HepG2 (cell line): Measurements from ENCODE around the gene APBB2. TPM values are rescaled to one million over a fixed set of nuclear protein-coding genes. Genes with fewer than 3 reads are reported as not detected.

Experiments
- ATAC-seq: fragments of 200-7000 bp; cut with Tn5 transposase; 3 replicates; pipeline ENCODE4 v1.9.1; 2020; ENCODE audit warnings: mild to moderate bottlenecking, moderate library complexity
- BruUV-seq: library from RNA; stranded (reverse); fragments of 400-500 nt; replicated peaks from 2 replicates; lab custom pipeline; 2021; lab: Mats Ljungman, UMichigan
- CTCF ChIA-PET: fragments of 300-600 bp; formaldehyde crosslinking; extraction: SDS; loops from one replicate; lab custom pipeline; 2021; ENCODE audit warnings: low total read pairs, inconsistent platforms, low intra/inter-chr PET ratio; lab: Yijun Ruan, JAX
- POLR2A ChIA-PET: fragments of 350-600 bp; sonication (Branson Sonifier 250); formaldehyde crosslinking; loops from one replicate; lab custom pipeline; 2020; ENCODE audit warnings: antibody characterized with exemption, inconsistent platforms; lab: Yijun Ruan, JAX
- DNase-seq: peaks from one replicate; pipeline ENCODE4 v3.0.0-alpha.2; 2015; ENCODE audit warnings: low spot score
- FAIRE-seq: peaks from 3 replicates; lab custom pipeline; 2011; peaks lifted over from hg19 to GRCh38; lab: Jason Lieb, UNC
- H2AFZ ChIP-seq: one replicate; pipeline ENCODE4 v1.6.1; 2011; ENCODE audit warnings: low read length, inconsistent platforms
- H3K27ac ChIP-seq: fragments of 300-600 bp; 3 replicates; pipeline ENCODE4 v1.8.0; 2011; ENCODE audit warnings: mixed run types, mild to moderate bottlenecking, mixed read lengths, low read length, inconsistent platforms; ENCODE audit not compliant: insufficient read depth; ENCODE audit errors: extremely low read length
- H3K27me3 ChIP-seq, 2 experiments: fragments of 200-600 bp in 1 of 2; 2 replicates in 1 of 2; 3 replicates in 1 of 2; pipeline versions ENCODE4 v1.6.0 to v1.8.0; 2011; ENCODE audit warnings: low read length in 2 of 2, mild to moderate bottlenecking in 2 of 2, moderate library complexity in 2 of 2, inconsistent platforms in 1 of 2; ENCODE audit not compliant: insufficient read depth in 2 of 2, control insufficient read depth in 1 of 2
- H3K36me3 ChIP-seq, 2 experiments: fragments of 200-600 bp in 1 of 2; replicated peaks in 1 of 2; 2 replicates in 1 of 2; 3 replicates in 1 of 2; pipeline versions ENCODE4 v1.5.1 to v1.8.0; 2011; ENCODE audit warnings: low read length in 2 of 2, inconsistent platforms in 1 of 2; ENCODE audit not compliant: insufficient read depth in 2 of 2, control insufficient read depth in 1 of 2
- H3K4me1 ChIP-seq: 2 replicates; pipeline ENCODE4 v1.5.1; 2012; ENCODE audit warnings: low read length, inconsistent platforms; ENCODE audit not compliant: insufficient read depth
- H3K4me2 ChIP-seq: 2 replicates; pipeline ENCODE4 v1.6.0; 2011; ENCODE audit warnings: low read depth, low read length, inconsistent platforms
- H3K4me3 ChIP-seq, 3 experiments: fragments of 200-600 bp in 1 of 3; sonication (generic), shearing (Covaris generic) in 1 of 3; replicated peaks in 1 of 3; 2 replicates each; pipeline ENCODE4 v1.5.1; 2011 to 2016; ENCODE audit warnings: low read length in 3 of 3, inconsistent platforms in 2 of 3, low read depth in 2 of 3, mild to moderate bottlenecking in 2 of 3, control low read depth in 1 of 3, mixed read lengths in 1 of 3; ENCODE audit not compliant: insufficient read depth in 1 of 3
- H3K79me2 ChIP-seq: one replicate; pipeline ENCODE4 v1.6.1; 2011; ENCODE audit warnings: low read length, inconsistent platforms; ENCODE audit not compliant: insufficient read depth
- H3K9ac ChIP-seq: 2 replicates; pipeline ENCODE4 v1.6.0; 2011; ENCODE audit warnings: mild to moderate bottlenecking, low read depth, low read length, inconsistent platforms; ENCODE audit not compliant: insufficient read depth
- H3K9me3 ChIP-seq: 2 replicates; pipeline ENCODE4 v1.5.1; 2012; ENCODE audit warnings: mild to moderate bottlenecking, low read length
- H4K20me1 ChIP-seq: 2 replicates; pipeline ENCODE4 v1.6.0; 2011; ENCODE audit warnings: inconsistent platforms, mild to moderate bottlenecking, low read length, moderate library complexity; ENCODE audit not compliant: insufficient read depth
- ATM ChIP-seq: fragments of 450-650 bp; IDR thresholded peaks from 2 replicates; pipeline ENCODE4 v1.7.1; 2017; ENCODE audit warnings: mild to moderate bottlenecking, borderline replicate concordance
- CREM ChIP-seq, 2 experiments: sonication (generic) in 1 of 2; formaldehyde crosslinking in 1 of 2; IDR thresholded peaks; 2 replicates each; pipeline versions ENCODE4 v1.4.0 to v1.6.1; 2016 to 2020; ENCODE audit warnings: antibody characterized with exemption in 1 of 2, mild to moderate bottlenecking in 1 of 2, missing genetic modification reagents in 1 of 2
- NFE2L2 ChIP-seq: fragments of 150-350 bp; IDR thresholded peaks from 2 replicates; pipeline ENCODE4 v1.6.1; 2014; ENCODE audit warnings: low read length
- POLR2G ChIP-seq: fragments of 200-400 bp; formaldehyde crosslinking; IDR thresholded peaks from 2 replicates; pipeline ENCODE4 v1.6.1; 2018; ENCODE audit warnings: mild to moderate bottlenecking, low read depth, low read length, moderate library complexity
- REL ChIP-seq: sonication (generic); formaldehyde crosslinking; conservative IDR thresholded peaks from 2 replicates; pipeline ENCODE4 v1.8.0; 2022; ENCODE audit warnings: mild to moderate bottlenecking, missing genetic modification reagents, moderate library complexity
- ZFP91 ChIP-seq: sonication (generic); formaldehyde crosslinking; IDR thresholded peaks from 2 replicates; pipeline ENCODE4 v1.9.0; 2022; ENCODE audit warnings: missing genetic modification reagents, mild to moderate bottlenecking, borderline replicate concordance
- ZNF138 ChIP-seq: sonication (generic); formaldehyde crosslinking; IDR thresholded peaks from 2 replicates; pipeline ENCODE4 v1.5.0; 2020; ENCODE audit warnings: mild to moderate bottlenecking, low read depth, missing genetic modification reagents
- WGBS: methylation state at CpG from one replicate; pipeline ENCODE4 v1.1.6; 2017; ENCODE audit warnings: low lambda C conversion rate; 5-methylcytosine and 5-hydroxymethylcytosine counted together
- in situ Hi-C: cut with HindIII; loops from 2 replicates; pipeline ENCODE4 v1.10.0; 2017; ENCODE audit warnings: low pct_unique_long_range_greater_than_20kb; ENCODE audit not compliant: extremely low pct_ligation_motif_present
- intact Hi-C: fragments of 100-400 bp; cut with micrococcal nuclease; formaldehyde crosslinking; loops from one replicate; pipeline ENCODE4 v1.10.0; 2022; ENCODE audit not compliant: unreplicated experiment
- polyA plus RNA-seq, 8 experiments: library from polyadenylated mRNA; depleted of rRNA in 3 of 8; stranded (reverse) in 7 of 8; unstranded in 1 of 8; fragments of >200 nt; fragmentation: Illumina TruSeq in 4 of 8; extraction: Trizol in 4 of 8; gene quantifications; 2 replicates each; pipeline versions ENCODE4 v1.2.1 to v1.2.3, GENCODE V29; 2011 to 2016; ENCODE audit warnings: low read depth in 4 of 8, missing spikeins in 1 of 8, mixed read lengths in 1 of 8; ENCODE audit not compliant: insufficient read depth in 1 of 8
- total RNA-seq, 5 experiments: library from RNA; depleted of rRNA; stranded (reverse); fragments of >200 nt; fragmentation: Illumina TruSeq; extraction: Trizol; gene quantifications; 2 replicates each; pipeline ENCODE4 v1.2.3, GENCODE V29; 2016; ENCODE audit warnings: low read depth in 1 of 5

Gene APBB2
- total and polyA plus RNA-seq, 2 of the 13 experiments (the other 11 are each of a cell fraction or from before 2014, with no cell fraction given) = 11.7 to 17.0 TPM

DNA sequence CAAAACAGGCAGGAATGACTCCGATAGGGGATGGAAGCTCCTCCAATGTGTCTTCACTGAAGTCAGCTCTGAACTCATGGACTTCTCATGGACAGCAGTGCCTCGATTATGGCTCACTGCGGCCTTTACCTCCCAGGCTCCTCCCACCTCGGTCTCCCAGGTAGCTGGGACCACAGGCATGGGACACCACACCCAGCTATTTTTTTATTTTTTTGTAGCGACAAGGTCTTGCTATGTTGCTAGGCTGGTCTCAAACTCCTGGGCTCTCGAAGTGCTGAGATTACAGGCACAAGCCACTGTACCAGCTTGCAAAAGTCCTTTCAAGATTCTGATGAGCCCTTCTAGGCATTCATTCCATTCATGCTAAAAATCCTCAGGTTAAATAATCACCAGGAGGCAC is 283.1 kb downstream of the APBB2 start:
- POLR2A ChIA-PET = interaction anchor here (1.0 kb wide), 1 partner anchor 285 kb away, joined by 3 read pairs; no protein-coding TSS in a partner anchor
- no TSS peak for BruUV-seq
- Histone ChIP-seq H3K9ac (no peak overlapping the region), H2AFZ (no peak overlapping the region), H3K27ac (no peak overlapping the region), H3K4me1 (no peaks in the 10 kb centered on the region), H3K79me2 (no peaks in the 10 kb centered on the region), H3K27me3 (no peaks in the 10 kb centered on the region), H4K20me1 (no peaks in the 10 kb centered on the region), H3K4me2 (no peak overlapping the region), H3K9me3 (no peaks in the 10 kb centered on the region), H3K4me3 (no peak overlapping the region), H3K36me3 (peaks cover 0 to 22% of the 10 kb centered on the region in 2 experiments; a peak in 3 of 5 replicates)
- DNase-seq = no peak
- FAIRE-seq = no peak
- ATAC-seq = no peak
- WGBS = 94% methylated on average over 6 of the region's 6 CpGs
- TF ChIP-seq ZFP91 (CRISPR knock-in tag) = no peak
- TF ChIP-seq CREM (IDR thresholded peaks at IDR 0.05) = no peak
- TF ChIP-seq CREM (CRISPR knock-in tag; IDR thresholded peaks at IDR 0.05) = no peak
- no peak for TF ChIP-seq NFE2L2
- no peak for TF ChIP-seq REL (CRISPR knock-in tag)
- TF ChIP-seq ZNF138 (CRISPR knock-in tag) = no peak
- intact Hi-C loops (no loop called here), in situ Hi-C loops (no loop called here)
- CTCF ChIA-PET = no interaction called here

GRCh38 chr4:40927074-40927473 is 287.3 kb downstream of the APBB2 start:
- peaks cover 7% of the 10 kb centered on the region; the same call in 1 of the 2 replicates for H3K4me1 ChIP-seq
- no peak overlapping the region for H3K9ac ChIP-seq
- in situ Hi-C loops (no loop called here), intact Hi-C loops (loop anchor here (1.0 to 5.0 kb wide), 2 partner anchors 287 to 305 kb away; partner anchors contain the start of gene APBB2)
- H3K27ac ChIP-seq = no peak overlapping the region
- 85% methylated on average over 4 of the region's 4 CpGs for WGBS
- ChIA-PET POLR2A (no interaction called here), CTCF (interaction anchor here (1.9 kb wide), 1 partner anchor 288 kb away, joined by 20 read pairs; the partner anchor contains the start of gene APBB2)
- no peaks in the 10 kb centered on the region for H3K27me3 ChIP-seq
- no peaks in the 10 kb centered on the region for H4K20me1 ChIP-seq
- no TSS peak for BruUV-seq
- no peaks in the 10 kb centered on the region for H3K9me3 ChIP-seq
- DNase-seq = no peak
- FAIRE-seq = no peak
- no peak overlapping the region for H3K4me2 ChIP-seq
- H2AFZ ChIP-seq = no peak overlapping the region
- no peaks in the 10 kb centered on the region for H3K79me2 ChIP-seq
- no peak overlapping the region for H3K4me3 ChIP-seq
- 0 out of 5 replicates have a peak, but pooled peaks cover 0 to under 1% of the 10 kb centered on the region in 2 experiments for H3K36me3 ChIP-seq
- no peak for ATAC-seq
- TF ChIP-seq POLR2G (no peak), ATM (no peak)
- TF ChIP-seq, all 625 proteins: peak for 0
